GM12878 (cell line): ENCODE data around the gene COX11.

ENCODE experiments used
- EZH2 ChIP-seq: IDR thresholded peaks from 2 replicates; pipeline ENCODE4 v1.6.1; 2012; ENCODE audit warnings: low read depth, mild to moderate bottlenecking, control low read depth, inconsistent platforms, low read length, borderline replicate concordance; ENCODE audit not compliant: control insufficient read depth
- JUND ChIP-seq: IDR thresholded peaks from 2 replicates; pipeline ENCODE4 v1.6.1; 2012; ENCODE audit warnings: low read depth, mild to moderate bottlenecking, low read length, improper control_type of control experiment, moderate library complexity
- POLR2AphosphoS5 ChIP-seq: IDR thresholded peaks from 2 replicates; pipeline ENCODE4 v1.6.1; 2011; ENCODE audit warnings: mild to moderate bottlenecking, low read length, inconsistent platforms
- TF ChIP-seq, protein P1 (sequence below): fragments of 450-650 bp; IDR thresholded peaks from 2 replicates; pipeline ENCODE4 v1.6.1; 2018; ENCODE audit warnings: borderline replicate concordance, mild to moderate bottlenecking; ENCODE audit not compliant: partially characterized antibody
- TF ChIP-seq, protein P2 (sequence below), 3 experiments: IDR thresholded peaks in 2 of 3; conservative IDR thresholded peaks in 1 of 3; 2 replicates each; pipeline ENCODE4 v1.5.1; 2011; ENCODE audit warnings: low read depth in 3 of 3, low read length in 3 of 3, mild to moderate bottlenecking in 3 of 3, control low read depth in 2 of 3, moderate library complexity in 2 of 3, inconsistent platforms in 1 of 3, mixed read lengths in 1 of 3; ENCODE audit not compliant: control insufficient read depth in 2 of 3, insufficient read depth in 1 of 3; ENCODE audit errors: extremely low read depth in 1 of 3

DNA sequence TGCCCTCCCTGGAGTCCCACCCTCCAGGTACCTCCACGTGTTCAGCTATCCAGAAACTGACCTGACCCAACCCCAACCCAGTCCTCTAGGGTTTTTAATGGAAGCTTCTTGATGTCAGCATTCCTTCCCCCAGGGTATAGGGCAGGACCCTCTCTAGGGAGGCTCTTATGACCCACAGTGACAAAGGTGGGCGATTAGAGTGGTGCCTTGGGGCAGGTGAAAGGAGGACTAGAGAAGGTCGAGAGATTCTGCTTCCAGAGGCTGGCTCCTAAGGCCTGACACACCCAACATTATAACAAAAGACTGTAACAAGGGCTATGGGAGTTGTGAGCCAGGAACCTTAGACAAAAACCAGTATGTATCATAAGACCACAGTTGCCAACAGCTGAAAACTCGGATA is 17.2 kb downstream of the COX11 start:
- TF ChIP-seq, protein P1, sequence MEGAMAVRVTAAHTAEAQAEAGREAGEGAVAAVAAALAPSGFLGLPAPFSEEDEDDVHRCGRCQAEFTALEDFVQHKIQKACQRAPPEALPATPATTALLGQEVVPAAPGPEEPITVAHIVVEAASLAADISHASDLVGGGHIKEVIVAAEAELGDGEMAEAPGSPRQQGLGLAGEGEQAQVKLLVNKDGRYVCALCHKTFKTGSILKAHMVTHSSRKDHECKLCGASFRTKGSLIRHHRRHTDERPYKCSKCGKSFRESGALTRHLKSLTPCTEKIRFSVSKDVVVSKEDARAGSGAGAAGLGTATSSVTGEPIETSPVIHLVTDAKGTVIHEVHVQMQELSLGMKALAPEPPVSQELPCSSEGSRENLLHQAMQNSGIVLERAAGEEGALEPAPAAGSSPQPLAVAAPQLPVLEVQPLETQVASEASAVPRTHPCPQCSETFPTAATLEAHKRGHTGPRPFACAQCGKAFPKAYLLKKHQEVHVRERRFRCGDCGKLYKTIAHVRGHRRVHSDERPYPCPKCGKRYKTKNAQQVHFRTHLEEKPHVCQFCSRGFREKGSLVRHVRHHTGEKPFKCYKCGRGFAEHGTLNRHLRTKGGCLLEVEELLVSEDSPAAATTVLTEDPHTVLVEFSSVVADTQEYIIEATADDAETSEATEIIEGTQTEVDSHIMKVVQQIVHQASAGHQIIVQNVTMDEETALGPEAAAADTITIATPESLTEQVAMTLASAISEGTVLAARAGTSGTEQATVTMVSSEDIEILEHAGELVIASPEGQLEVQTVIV: no peak
- TF ChIP-seq EZH2 (no peak), POLR2AphosphoS5 (no peak), JUND (no peak)
- TF ChIP-seq, protein P2, sequence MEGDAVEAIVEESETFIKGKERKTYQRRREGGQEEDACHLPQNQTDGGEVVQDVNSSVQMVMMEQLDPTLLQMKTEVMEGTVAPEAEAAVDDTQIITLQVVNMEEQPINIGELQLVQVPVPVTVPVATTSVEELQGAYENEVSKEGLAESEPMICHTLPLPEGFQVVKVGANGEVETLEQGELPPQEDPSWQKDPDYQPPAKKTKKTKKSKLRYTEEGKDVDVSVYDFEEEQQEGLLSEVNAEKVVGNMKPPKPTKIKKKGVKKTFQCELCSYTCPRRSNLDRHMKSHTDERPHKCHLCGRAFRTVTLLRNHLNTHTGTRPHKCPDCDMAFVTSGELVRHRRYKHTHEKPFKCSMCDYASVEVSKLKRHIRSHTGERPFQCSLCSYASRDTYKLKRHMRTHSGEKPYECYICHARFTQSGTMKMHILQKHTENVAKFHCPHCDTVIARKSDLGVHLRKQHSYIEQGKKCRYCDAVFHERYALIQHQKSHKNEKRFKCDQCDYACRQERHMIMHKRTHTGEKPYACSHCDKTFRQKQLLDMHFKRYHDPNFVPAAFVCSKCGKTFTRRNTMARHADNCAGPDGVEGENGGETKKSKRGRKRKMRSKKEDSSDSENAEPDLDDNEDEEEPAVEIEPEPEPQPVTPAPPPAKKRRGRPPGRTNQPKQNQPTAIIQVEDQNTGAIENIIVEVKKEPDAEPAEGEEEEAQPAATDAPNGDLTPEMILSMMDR (IDR thresholded peaks at IDR 0.05 in 2 of 3, conservative IDR thresholded peaks at IDR 0.05 in 1 of 3; ENCODE audit: control insufficient read depth in 2 of 3, extremely low read depth in 1 of 3, insufficient read depth in 1 of 3, low read depth in 3 of 3, low read length in 3 of 3): no peak
